Loucy (cell line): ENCODE results near the gene PXN.
A peak's percentile ranks its signal among the peaks of the same experiment; 100 is the strongest.

Source experiments
- CTCF ChIP-seq: fragments of 200-600 bp; sonication (generic); conservative IDR thresholded peaks from 2 replicates; pipeline ENCODE4 v1.5.1; 2014; ENCODE audit warnings: mild to moderate bottlenecking, antibody characterized with exemption, low read length
- EZH2phosphoT487 ChIP-seq: fragments of 200-600 bp; IDR thresholded peaks from 2 replicates; pipeline ENCODE4 v1.6.1; 2018; ENCODE audit warnings: antibody characterized with exemption, mild to moderate bottlenecking, moderate library complexity, borderline replicate concordance

DNA sequence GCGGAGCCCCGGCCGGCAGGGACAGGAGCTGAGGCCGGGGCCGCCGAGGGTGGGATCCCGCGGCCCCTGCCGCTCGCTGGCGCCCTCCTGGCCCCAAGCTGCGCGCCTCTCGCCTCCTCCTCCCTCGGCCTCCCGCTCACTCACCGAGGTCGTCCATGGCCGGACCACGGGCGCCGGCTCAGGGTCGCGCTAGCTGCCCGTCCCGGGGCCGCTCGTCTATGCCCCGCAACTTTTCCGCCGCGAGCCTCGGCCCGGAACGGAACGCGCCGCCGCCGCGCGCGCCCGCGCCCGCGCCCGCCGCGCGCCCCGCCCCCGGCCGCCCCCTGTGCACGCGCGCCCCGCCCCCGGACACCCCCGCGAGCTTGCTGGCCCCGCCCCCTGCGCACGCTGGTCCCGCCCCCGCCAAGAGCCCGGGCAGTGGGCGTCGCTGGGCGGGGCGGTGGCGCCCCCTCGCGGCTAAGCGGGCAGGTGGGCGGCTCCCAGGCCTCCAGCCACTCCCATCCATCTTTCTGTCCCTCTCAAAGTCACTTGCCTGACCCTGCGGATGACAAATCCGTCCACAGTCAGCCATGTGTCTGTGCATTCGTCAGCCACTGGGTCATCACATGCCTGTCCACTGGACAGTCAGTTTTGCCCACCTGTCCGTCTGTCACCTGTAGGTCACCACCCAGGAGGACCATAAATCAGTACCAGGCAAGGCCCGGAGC is at the start of gene PXN:
- TF ChIP-seq CTCF = peak; percentile 68
- TF ChIP-seq EZH2phosphoT487 = no peak
